GM23338 (cell line): ENCODE results near the gene ABI3. TPM values are rescaled to one million over a fixed set of nuclear protein-coding genes. Genes with fewer than 3 reads are reported as not detected.

Experiments
- EZH2phosphoT487 ChIP-seq: fragments of 200-600 bp; sonication (generic); IDR thresholded peaks from one replicate; pipeline ENCODE4 v1.8.1; 2018; ENCODE audit warnings: antibody characterized with exemption; ENCODE audit not compliant: unreplicated experiment
- JUNB ChIP-seq: IDR thresholded peaks from one replicate; pipeline ENCODE4 v1.6.1; 2016; ENCODE audit warnings: antibody characterized with exemption; ENCODE audit not compliant: unreplicated experiment
- NANOG ChIP-seq: IDR thresholded peaks from 2 replicates; pipeline ENCODE4 v1.6.1; 2016; ENCODE audit warnings: antibody characterized with exemption, borderline replicate concordance
- STAT1 ChIP-seq: IDR thresholded peaks from one replicate; pipeline ENCODE4 v1.6.1; 2016; ENCODE audit warnings: antibody characterized with exemption; ENCODE audit not compliant: unreplicated experiment
- ZNF114 ChIP-seq: fragments of 250-450 bp; sonication (Bioruptor Pico); IDR thresholded peaks from 2 replicates; pipeline ENCODE4 v1.5.0; 2020; ENCODE audit warnings: mild to moderate bottlenecking, moderate library complexity
- polyA plus RNA-seq: library from polyadenylated mRNA; unstranded; fragments of >200 nt; fragmentation: Nextera tagmentation; extraction: Ambion mirVana; gene quantifications from 2 replicates; pipeline ENCODE4 v1.2.1, GENCODE V29; 2016
- total RNA-seq: library from RNA; depleted of rRNA; stranded (reverse); fragments of >200 nt; shearing (Covaris generic); gene quantifications from 2 replicates; pipeline ENCODE4 v1.2.3, GENCODE V29; 2014
- TF ChIP-seq, protein P1 (sequence below): fragments of 250-450 bp; sonication (Bioruptor Pico); IDR thresholded peaks from 2 replicates; pipeline ENCODE4 v1.5.0; 2020; ENCODE audit warnings: mild to moderate bottlenecking, moderate library complexity
- TF ChIP-seq, protein P2 (sequence below): IDR thresholded peaks from one replicate; pipeline ENCODE4 v1.6.1; 2018; ENCODE audit warnings: antibody characterized with exemption; ENCODE audit not compliant: unreplicated experiment

ABI3 gene
- total and polyA plus RNA-seq, 2 experiments from 2014 or later: 1.8 to 3.0 TPM

GRCh38 chr17:49229076-49229804, 18.7 kb downstream of the ABI3 start (continued):
- TF ChIP-seq, protein P1, sequence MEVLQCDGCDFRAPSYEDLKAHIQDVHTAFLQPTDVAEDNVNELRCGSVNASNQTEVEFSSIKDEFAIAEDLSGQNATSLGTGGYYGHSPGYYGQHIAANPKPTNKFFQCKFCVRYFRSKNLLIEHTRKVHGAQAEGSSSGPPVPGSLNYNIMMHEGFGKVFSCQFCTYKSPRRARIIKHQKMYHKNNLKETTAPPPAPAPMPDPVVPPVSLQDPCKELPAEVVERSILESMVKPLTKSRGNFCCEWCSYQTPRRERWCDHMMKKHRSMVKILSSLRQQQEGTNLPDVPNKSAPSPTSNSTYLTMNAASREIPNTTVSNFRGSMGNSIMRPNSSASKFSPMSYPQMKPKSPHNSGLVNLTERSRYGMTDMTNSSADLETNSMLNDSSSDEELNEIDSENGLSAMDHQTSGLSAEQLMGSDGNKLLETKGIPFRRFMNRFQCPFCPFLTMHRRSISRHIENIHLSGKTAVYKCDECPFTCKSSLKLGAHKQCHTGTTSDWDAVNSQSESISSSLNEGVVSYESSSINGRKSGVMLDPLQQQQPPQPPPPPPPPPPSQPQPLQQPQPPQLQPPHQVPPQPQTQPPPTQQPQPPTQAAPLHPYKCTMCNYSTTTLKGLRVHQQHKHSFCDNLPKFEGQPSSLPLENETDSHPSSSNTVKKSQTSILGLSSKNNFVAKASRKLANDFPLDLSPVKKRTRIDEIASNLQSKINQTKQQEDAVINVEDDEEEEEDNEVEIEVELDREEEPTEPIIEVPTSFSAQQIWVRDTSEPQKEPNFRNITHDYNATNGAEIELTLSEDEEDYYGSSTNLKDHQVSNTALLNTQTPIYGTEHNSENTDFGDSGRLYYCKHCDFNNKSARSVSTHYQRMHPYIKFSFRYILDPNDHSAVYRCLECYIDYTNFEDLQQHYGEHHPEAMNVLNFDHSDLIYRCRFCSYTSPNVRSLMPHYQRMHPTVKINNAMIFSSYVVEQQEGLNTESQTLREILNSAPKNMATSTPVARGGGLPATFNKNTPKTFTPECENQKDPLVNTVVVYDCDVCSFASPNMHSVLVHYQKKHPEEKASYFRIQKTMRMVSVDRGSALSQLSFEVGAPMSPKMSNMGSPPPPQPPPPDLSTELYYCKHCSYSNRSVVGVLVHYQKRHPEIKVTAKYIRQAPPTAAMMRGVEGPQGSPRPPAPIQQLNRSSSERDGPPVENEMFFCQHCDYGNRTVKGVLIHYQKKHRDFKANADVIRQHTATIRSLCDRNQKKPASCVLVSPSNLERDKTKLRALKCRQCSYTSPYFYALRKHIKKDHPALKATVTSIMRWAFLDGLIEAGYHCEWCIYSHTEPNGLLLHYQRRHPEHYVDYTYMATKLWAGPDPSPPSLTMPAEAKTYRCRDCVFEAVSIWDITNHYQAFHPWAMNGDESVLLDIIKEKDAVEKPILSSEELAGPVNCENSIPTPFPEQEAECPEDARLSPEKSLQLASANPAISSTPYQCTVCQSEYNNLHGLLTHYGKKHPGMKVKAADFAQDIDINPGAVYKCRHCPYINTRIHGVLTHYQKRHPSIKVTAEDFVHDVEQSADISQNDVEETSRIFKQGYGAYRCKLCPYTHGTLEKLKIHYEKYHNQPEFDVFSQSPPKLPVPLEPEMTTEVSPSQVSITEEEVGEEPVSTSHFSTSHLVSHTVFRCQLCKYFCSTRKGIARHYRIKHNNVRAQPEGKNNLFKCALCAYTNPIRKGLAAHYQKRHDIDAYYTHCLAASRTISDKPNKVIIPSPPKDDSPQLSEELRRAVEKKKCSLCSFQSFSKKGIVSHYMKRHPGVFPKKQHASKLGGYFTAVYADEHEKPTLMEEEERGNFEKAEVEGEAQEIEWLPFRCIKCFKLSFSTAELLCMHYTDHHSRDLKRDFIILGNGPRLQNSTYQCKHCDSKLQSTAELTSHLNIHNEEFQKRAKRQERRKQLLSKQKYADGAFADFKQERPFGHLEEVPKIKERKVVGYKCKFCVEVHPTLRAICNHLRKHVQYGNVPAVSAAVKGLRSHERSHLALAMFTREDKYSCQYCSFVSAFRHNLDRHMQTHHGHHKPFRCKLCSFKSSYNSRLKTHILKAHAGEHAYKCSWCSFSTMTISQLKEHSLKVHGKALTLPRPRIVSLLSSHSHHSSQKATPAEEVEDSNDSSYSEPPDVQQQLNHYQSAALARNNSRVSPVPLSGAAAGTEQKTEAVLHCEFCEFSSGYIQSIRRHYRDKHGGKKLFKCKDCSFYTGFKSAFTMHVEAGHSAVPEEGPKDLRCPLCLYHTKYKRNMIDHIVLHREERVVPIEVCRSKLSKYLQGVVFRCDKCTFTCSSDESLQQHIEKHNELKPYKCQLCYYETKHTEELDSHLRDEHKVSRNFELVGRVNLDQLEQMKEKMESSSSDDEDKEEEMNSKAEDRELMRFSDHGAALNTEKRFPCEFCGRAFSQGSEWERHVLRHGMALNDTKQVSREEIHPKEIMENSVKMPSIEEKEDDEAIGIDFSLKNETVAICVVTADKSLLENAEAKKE (CRISPR knock-in tag): no peak
- no peak for TF ChIP-seq JUNB
- no peak for TF ChIP-seq EZH2phosphoT487
- no peak for TF ChIP-seq NANOG
- TF ChIP-seq ZNF114 (CRISPR knock-in tag): no peak
- TF ChIP-seq, protein P2, sequence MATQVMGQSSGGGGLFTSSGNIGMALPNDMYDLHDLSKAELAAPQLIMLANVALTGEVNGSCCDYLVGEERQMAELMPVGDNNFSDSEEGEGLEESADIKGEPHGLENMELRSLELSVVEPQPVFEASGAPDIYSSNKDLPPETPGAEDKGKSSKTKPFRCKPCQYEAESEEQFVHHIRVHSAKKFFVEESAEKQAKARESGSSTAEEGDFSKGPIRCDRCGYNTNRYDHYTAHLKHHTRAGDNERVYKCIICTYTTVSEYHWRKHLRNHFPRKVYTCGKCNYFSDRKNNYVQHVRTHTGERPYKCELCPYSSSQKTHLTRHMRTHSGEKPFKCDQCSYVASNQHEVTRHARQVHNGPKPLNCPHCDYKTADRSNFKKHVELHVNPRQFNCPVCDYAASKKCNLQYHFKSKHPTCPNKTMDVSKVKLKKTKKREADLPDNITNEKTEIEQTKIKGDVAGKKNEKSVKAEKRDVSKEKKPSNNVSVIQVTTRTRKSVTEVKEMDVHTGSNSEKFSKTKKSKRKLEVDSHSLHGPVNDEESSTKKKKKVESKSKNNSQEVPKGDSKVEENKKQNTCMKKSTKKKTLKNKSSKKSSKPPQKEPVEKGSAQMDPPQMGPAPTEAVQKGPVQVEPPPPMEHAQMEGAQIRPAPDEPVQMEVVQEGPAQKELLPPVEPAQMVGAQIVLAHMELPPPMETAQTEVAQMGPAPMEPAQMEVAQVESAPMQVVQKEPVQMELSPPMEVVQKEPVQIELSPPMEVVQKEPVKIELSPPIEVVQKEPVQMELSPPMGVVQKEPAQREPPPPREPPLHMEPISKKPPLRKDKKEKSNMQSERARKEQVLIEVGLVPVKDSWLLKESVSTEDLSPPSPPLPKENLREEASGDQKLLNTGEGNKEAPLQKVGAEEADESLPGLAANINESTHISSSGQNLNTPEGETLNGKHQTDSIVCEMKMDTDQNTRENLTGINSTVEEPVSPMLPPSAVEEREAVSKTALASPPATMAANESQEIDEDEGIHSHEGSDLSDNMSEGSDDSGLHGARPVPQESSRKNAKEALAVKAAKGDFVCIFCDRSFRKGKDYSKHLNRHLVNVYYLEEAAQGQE: no peak
- TF ChIP-seq STAT1: no peak
